GM21723 (cell line): ENCODE data around the gene RFNG.

Experiments
- ATAC-seq: cut with Tn5 transposase; IDR thresholded peaks from one replicate; pipeline ENCODE4 v1.9.1; 2021; ENCODE audit warnings: mild to moderate bottlenecking, moderate library complexity; ENCODE audit not compliant: unreplicated experiment

RFNG gene

DNA sequence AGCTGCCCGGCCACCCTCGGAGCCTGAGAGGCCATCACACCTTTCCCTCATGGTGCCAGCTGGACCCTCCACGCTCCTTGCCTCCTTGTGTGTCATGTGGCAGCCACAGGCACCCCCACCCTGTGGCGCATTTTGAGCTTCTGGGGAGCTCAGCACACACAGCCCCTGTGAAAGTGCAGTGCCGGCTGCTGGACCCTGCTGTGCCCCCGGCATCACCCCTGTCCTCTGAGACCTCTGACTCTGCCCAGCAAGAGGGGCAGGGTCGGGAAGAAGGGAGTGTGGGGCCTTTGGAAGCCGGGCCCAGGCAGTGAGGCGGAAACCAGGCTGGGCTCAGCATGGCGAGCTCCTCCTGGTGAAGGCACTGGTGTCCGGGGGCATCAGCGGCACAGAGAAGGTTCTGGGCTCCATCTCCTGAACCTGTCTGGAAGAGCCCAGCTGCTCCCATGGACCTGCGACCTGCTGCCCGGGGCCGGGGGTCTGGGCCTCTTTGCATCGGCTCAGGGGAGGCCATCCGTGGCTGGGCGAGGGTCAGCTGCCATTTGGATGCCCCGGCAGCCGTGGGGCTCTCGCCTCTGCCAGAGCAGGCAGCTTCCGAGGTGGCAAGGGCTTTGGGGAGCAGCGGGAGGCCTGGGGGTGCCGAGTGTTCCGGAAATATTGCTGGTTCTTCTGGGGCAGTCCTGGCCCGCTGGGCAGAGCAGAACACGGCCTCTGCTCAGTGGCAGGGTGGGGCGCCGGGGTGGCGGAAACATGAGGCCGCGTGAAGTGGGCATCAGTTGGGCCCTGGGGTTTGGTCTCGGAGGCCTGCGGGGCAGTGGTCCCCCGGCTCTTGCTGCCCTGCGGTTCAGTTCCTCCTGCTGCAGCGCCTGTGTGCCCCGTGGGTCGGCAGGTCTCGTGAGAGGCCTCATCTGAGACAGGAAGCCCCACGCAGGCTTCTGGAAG, 46.8 kb downstream of the RFNG start:
- no peak for ATAC-seq

DNA sequence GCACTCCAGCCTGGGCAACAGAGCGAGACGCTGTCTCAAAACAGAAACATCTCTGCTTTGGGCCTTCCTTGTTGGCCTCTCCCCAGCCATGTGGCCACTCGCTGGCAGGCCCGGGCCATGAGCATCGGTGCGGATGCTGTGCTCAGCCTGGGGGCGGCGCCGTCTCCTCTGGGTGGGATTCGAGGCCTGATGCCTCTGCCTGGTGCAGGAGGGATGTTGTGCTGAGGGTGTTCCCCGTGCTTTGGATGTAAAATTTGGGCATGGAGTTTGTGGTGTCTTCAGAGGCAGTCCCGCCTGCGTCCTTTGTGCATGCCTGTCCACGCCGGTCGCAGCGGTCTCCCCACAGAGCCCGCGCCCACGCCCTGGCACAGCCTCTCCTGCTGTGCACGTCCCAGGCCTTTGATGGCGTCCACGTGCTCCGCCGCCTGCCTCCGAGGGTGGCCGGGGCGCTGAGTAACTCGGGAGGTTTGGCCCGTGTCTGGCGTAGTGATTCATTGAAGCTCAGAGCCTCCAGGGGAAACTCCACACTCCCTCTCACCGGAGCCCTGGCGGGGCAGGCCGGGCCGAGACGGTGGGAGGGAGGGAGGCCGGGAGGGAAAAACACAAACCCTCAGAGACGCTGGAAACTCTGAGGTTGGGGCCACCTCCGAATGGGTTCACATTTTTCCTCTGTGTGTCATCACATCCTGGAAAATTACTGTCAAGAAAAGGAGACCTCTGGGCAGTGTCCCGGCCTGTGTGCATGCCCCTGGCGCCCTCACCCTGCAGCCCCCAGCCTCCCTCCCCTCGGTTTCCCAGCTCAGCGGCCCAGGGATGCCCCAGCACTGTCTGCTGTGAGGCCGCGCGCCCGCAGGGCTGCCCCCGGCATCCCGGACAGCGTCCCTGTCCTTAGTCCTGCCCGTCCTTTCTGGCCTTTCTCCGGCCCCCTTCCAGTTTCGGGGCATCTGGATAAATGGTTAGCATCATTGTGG, 47.9 kb downstream of the RFNG start:
- no peak for ATAC-seq

DNA sequence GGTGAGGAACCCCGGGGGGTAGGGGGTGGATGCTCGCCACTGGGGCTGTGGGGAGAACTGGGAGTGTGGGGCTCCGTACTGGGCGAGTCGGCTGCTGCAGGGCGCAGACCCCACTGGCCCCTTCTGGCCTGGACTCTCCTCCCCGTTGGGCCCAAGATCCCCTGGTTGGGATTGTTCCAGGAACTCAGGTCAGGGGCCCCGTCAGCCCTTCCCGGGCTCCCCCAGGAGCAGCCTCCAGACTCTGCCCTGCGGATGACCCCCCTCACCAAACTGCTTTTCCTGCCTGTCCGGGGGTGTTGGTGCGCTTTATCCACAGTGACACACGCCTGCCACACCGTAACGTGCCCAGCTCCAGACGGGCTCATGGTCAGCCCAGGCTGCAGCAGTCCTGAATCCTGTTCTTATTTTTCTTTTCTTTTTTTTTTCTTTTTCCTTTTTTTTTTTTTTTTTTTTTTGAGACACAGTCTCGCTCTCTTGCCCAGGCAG, 50.0 kb downstream of the RFNG start:
- no peak for ATAC-seq

DNA sequence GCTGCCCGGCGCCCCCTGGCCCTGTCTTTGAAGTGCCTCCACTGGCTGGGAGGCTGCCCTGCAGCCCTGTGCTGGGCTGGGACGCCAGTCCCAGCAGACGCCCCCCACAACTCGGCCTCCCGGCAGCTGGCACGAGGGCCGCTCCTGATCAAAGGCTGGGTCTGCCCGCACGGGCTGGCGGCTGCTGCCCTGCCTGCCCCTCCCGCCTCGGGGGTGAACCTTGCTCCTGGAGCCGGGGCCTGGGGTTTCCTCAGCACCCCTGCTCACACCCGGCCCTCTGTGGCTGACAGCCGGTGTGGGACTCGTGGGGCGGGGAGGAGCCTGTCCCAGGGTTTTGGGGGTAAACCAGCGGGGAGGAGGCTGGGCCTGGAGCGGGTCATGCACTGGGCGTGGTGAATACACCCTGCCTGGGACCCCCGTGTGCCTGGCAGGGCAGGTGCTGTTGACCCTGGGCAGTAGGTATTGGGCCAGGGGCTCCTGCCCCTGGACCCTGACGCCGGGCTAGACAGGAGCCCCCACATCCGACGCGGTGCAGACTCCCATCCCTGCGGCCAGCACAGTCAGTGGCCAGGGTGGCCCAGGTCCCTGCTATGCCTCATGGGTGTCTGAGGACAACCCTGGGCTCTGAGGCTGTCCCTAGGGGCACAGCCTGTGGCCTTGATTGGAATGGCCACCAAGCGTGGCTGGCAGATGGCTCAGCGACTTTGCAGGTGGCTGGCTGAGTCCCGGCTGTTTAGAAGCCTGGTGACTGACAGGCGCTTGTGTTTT, 50.6 kb downstream of the RFNG start:
- no peak for ATAC-seq

DNA sequence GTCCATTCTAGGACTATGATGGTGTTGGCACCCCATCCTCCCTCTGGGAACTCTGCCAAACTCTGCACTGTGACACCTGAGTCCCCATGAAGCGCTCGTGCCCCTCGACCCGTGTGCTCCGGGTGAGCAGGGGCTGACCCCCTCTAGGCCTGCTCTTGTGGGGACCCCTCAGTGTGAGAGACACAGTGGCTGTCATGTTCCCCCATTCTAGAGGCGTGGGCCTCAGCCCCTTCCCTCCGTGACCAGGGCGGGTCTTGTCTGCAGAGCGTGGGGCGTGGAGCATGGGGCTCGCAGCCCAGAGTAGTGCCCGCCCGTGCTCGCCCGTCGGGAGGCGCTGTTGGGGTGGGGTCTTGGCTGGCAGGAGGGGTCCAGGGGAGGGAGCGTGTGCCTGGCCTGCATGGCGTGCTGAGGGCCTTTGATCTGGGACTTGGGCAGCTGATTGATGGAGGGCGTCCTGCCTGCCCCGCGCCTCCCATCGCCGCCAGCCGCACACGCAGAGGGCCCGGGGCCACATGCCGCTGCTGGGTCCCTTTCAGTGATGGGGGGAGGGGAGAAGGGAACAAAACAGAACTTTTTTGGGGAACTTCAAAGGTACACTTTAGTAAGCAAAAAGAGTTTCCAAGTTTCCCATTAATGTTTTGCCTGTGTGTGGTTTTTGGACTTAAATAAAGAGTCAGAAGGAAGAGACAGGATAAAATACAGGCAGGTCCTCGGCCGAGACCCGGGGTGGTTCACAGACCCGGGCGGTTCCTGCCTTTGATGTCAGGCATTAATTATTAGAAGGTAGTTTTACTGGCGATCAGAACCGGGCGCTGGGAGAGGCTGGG, 51.4 kb downstream of the RFNG start:
- no peak for ATAC-seq

DNA sequence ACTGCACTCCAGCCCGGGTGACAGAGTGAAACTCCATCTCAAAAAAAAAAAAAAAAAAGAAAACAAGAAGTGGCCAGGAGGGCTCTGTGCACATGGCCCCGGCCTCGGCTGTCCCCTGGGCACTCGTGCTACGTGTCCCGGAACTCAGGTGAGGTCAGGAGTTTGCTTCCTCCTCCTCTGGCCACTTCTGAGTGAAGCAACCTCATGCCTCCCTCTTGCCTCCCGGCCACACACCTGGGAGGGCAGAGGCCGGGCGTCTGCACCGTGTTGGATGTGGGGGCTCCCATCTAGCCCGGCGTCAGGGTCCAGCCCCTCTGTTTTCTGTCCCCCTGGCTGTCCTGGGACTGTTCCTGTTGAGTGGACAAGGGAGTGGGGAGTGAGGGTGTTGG, 52.0 kb downstream of the RFNG start:
- no peak for ATAC-seq

DNA sequence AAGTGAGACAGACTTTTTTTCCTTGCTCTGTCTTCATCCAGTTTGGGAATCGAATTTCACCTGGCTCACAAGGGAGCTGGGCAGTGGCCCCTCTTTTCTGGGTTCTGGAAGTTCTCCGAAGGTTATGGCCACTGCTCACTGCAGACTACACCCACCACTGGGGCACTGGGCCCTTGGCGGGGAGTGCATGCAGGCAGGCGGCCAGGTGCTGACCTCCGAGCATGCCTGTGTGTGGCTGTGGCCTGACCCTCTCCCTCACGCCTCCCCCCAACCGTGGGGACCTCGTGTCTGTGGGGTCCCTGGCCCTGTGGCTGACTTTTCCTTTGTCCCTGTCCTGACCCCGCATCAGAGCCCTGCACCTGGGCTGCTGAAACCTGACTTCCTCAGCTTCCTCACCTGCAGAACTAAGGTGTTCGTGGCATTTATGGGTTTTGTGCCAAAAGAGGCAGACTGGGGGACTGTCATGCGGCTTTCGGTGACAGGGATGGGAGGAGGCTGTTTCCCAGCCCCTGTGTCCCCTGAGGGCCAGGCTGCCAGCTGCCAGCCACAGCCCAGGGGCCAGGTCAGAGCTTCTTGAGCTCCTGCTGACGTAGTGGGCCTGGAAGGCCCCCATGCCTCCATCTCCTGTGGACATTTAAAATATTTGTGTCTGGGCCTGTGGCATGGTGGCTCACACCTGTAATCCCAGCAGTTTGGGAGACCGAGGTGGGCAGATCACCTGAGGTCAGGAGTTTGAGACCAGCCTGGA, 52.7 kb downstream of the RFNG start:
- ATAC-seq: no peak

DNA sequence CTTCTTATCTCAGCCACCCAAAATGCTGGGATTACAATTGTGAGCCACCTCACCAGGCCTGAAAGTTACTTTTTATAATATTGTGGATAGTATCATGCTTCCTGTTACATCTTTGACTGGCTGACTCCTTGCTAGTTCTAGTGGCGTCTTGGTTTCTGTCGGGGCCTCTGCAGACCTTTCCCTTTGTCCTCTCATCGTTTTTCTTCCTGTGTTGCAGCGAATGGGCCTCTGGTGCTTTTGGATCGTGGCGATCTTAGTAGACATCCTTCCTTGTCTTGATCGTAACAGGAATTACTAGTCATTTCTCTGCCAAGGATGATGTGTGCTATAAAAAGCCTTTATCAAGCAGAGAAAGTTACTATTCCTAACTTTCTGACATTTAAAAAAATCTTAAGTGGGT, 53.4 kb downstream of the RFNG start:
- no peak for ATAC-seq
